GM12873 (cell line): ENCODE measurements around the gene TRABD.

Source experiments
- CTCF ChIP-seq: IDR thresholded peaks from 2 replicates; pipeline ENCODE4 v1.5.1; 2012; ENCODE audit warnings: low read depth, mild to moderate bottlenecking, moderate library complexity, low read length, control low read depth; ENCODE audit not compliant: insufficient read depth; ENCODE audit errors: missing control alignments

Gene TRABD

GRCh38 chr22:50216684-50217520 is 31.2 kb downstream of the TRABD start:
- no peak for TF ChIP-seq CTCF

GRCh38 chr22:50217543-50218152 is 31.9 kb downstream of the TRABD start:
- no peak for TF ChIP-seq CTCF

DNA sequence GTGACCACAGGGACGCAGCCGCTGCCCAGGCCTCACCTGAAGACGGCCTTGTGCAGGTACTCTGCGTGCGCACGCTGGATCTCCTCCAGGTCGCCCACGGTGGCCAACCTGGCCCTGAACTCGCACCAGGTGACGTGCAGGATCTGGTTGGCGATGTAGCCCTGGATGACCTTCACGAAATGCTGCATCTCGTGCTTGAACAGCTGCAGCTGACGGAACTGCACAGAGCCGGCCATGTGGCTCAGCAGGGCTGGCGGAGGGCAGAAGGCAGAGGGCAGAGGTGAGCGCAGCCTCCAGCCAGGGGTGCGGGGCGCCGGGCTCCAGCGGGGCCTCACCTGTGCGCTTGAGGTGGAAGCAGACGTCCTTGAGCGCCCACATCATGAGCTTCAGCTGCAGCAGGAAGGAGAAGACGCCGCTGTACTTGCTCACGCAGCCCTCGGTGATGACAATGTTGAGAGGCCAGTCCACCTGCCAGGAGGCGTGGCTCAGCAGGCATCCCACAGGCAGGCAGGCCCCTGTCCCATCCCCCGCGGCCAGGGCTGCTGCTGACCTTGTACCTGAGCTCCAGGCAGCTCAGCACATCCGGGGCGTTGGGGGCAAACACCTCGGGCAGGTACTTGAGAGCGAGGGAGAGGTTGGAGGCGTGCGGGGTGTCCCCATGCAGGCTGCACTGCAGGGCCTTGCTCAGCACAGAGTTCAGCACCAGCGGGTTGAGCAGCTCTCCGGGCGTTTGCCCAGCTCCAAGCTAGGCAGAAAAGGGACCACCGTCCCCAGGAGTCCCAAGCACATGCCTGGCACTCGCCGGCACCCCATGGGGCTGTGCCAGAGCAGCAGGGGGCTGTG is 32.7 kb downstream of the TRABD start:
- no peak for TF ChIP-seq CTCF

DNA sequence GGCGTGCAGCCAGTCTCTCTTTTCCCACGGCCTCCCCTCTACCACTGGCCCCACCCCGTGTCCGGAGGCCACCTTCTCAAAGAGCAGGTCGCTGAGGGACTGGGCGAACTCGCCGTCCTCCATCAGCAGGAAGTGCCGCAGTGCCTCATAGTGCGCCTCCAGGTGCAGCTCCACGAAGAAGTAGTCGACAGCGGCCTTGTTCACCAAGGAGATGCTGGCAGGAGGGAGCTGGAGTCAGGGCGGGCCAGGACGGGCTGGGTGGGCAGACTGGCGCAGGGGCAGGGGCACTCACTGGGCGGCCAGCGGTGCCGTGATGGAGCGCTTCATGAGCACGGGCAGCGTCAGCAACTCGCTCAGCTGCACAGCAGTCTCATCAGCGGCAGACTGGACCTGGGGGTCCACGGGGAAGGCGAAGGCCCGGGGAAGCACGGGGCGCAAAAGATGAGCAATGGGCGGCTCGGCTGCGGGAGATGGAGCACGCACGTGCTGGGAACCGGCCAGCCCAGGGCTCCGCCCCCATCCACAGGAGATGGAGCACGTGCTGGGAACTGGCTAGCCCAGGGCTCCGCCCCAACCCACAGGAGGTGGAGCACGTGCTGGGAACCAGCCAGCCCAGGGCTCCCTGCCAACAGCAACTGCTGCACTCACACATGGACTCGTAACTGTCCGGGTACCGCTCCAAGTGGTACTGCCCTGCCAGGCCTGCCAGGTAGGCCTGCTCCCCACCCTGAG is 33.4 kb downstream of the TRABD start:
- TF ChIP-seq CTCF, result no peak

GRCh38 chr22:50219800-50220602 is 34.3 kb downstream of the TRABD start:
- TF ChIP-seq CTCF, result no peak

GRCh38 chr22:50220603-50221409 is 35.1 kb downstream of the TRABD start:
- TF ChIP-seq CTCF, result no peak
